Suprapubic skin (tissue), 4 donors: ENCODE data around the gene NEMP1. TPM values are rescaled to one million over a fixed set of nuclear protein-coding genes. Genes with fewer than 3 reads are reported as not detected.

Experiments used
- DNase-seq, 2 donors: peaks; one replicate each; pipeline ENCODE4 v3.0.0-alpha.2; 2019; ENCODE audit warnings: low spot score in 2 of 2
- H3K27ac ChIP-seq: fragments of 200-600 bp; sonication (generic); one replicate; pipeline ENCODE4 v1.5.1; 2019
- H3K27me3 ChIP-seq: fragments of 200-600 bp; sonication (generic); one replicate; pipeline ENCODE4 v1.5.1; 2019
- H3K36me3 ChIP-seq: fragments of 200-600 bp; sonication (generic); one replicate; pipeline ENCODE4 v1.5.1; 2019
- H3K4me1 ChIP-seq: fragments of 200-600 bp; sonication (generic); one replicate; pipeline ENCODE4 v1.5.1; 2019
- H3K4me3 ChIP-seq: fragments of 200-600 bp; sonication (generic); one replicate; pipeline ENCODE4 v1.5.1; 2019; ENCODE audit warnings: mild to moderate bottlenecking
- H3K9me3 ChIP-seq: fragments of 200-600 bp; sonication (generic); one replicate; pipeline ENCODE4 v1.5.1; 2019
- EP300 ChIP-seq: sonication (generic); formaldehyde crosslinking; IDR thresholded peaks from one replicate; pipeline ENCODE4 v1.6.1; 2017; ENCODE audit warnings: antibody characterized with exemption
- POLR2A ChIP-seq, 2 donors: fragments of 450-650 bp; IDR thresholded peaks; one replicate each; pipeline ENCODE4 v1.6.1; 2017; ENCODE audit warnings: antibody characterized with exemption in 2 of 2, mild to moderate bottlenecking in 2 of 2, moderate library complexity in 2 of 2
- POLR2AphosphoS5 ChIP-seq, 3 donors: sonication (generic); formaldehyde crosslinking; IDR thresholded peaks; one replicate each; pipeline ENCODE4 v1.6.1; 2017; ENCODE audit warnings: antibody characterized with exemption in 3 of 3
- WGBS: methylation state at CpG from one replicate; pipeline ENCODE4 v1.1.5; 2018; 5-methylcytosine and 5-hydroxymethylcytosine counted together
- total RNA-seq, 4 donors: library from RNA; depleted of rRNA; stranded (reverse); fragments of >200 nt; gene quantifications; one replicate each; pipeline ENCODE4 v1.1.0, GENCODE V29; 2016
- TF ChIP-seq, protein P1 (sequence below), 2 donors: fragments of 200-600 bp in 1 of 2; fragments of 450-650 bp in 1 of 2; sonication (generic) in 1 of 2; IDR thresholded peaks; one replicate each; pipeline ENCODE4 v1.5.1; 2016 to 2019; ENCODE audit warnings: antibody characterized with exemption in 2 of 2, mild to moderate bottlenecking in 1 of 2, moderate library complexity in 1 of 2

Gene NEMP1
- total RNA-seq, 4 donors from 2014 or later = 6.5 to 31.2 (median 9.5) TPM

DNA sequence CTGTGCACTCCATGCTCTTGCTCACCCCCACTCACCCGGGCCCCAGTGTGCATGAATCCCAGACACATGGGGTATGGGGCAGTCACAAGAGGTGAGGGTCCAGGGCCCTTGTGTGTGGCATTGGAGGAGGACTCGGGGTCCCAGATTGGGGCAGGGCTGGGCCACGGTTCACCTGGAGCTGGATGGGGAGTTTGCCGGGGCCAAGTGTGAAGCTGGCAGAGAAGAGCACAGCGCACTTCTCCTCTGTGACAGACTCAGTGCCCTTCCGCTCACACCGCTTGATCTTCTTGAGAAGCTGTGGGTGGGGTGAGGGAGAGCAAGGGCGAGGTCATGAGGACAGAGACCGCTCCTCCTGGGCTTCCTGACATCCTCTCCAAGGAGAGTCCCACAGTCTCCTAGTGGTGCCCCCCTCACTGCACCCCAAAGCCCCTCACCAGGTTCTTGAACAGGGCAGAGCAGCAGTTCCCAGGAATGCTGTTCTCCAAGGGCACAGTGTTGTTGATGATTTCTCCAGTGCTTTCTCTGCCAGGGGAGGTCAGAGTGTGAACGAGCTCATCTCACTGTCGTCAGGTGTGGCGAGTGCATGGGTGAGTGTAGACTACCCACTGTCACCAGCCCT, 25.8 kb upstream of the NEMP1 start:
- TF ChIP-seq, protein P1, sequence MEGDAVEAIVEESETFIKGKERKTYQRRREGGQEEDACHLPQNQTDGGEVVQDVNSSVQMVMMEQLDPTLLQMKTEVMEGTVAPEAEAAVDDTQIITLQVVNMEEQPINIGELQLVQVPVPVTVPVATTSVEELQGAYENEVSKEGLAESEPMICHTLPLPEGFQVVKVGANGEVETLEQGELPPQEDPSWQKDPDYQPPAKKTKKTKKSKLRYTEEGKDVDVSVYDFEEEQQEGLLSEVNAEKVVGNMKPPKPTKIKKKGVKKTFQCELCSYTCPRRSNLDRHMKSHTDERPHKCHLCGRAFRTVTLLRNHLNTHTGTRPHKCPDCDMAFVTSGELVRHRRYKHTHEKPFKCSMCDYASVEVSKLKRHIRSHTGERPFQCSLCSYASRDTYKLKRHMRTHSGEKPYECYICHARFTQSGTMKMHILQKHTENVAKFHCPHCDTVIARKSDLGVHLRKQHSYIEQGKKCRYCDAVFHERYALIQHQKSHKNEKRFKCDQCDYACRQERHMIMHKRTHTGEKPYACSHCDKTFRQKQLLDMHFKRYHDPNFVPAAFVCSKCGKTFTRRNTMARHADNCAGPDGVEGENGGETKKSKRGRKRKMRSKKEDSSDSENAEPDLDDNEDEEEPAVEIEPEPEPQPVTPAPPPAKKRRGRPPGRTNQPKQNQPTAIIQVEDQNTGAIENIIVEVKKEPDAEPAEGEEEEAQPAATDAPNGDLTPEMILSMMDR (IDR thresholded peaks at IDR 0.05) = no peak
- TF ChIP-seq POLR2AphosphoS5 (IDR thresholded peaks at IDR 0.05) (no peak), POLR2A (IDR thresholded peaks at IDR 0.05) (no peak), EP300 (no peak)
- peaks cover 41% of the 10 kb centered on the region for H3K4me1 ChIP-seq
- peak in 1 of 2 donors; percentile 60 for DNase-seq
- H3K36me3 ChIP-seq = peaks cover 60% of the 10 kb centered on the region
- H3K4me3 ChIP-seq = no peak overlapping the region
- H3K9me3 ChIP-seq = no peaks in the 10 kb centered on the region
- 97% methylated on average over 10 of the region's 12 CpGs for WGBS
- H3K27ac ChIP-seq = no peak overlapping the region
- H3K27me3 ChIP-seq = no peaks in the 10 kb centered on the region

GRCh38 chr12:57103856-57104255, 25.3 kb upstream of the NEMP1 start:
- H3K27me3 ChIP-seq = no peaks in the 10 kb centered on the region
- no peaks in the 10 kb centered on the region for H3K9me3 ChIP-seq
- peaks cover 41% of the 10 kb centered on the region for H3K4me1 ChIP-seq
- 91% methylated on average over 7 of the region's 7 CpGs for WGBS
- no peak for DNase-seq
- no peak overlapping the region for H3K27ac ChIP-seq
- no peak overlapping the region for H3K4me3 ChIP-seq
- peaks cover 66% of the 10 kb centered on the region for H3K36me3 ChIP-seq
- TF ChIP-seq EP300 = no peak
- TF ChIP-seq, protein P1 (IDR thresholded peaks at IDR 0.05) = no peak
- TF ChIP-seq POLR2A (IDR thresholded peaks at IDR 0.05) = no peak
- TF ChIP-seq POLR2AphosphoS5 (IDR thresholded peaks at IDR 0.05) = no peak

GRCh38 chr12:57101892-57102695, 23.5 kb upstream of the NEMP1 start:
- Histone ChIP-seq H3K9me3 (no peaks in the 10 kb centered on the region), H3K27ac (peak overlapping the region; percentile 6), H3K36me3 (peaks cover 76% of the 10 kb centered on the region), H3K4me3 (no peak overlapping the region), H3K27me3 (no peaks in the 10 kb centered on the region), H3K4me1 (peaks cover 38% of the 10 kb centered on the region)
- WGBS = 85% methylated on average over 14 of the region's 15 CpGs
- DNase-seq = peak in 1 of 2 donors; percentile 55
- no peak for TF ChIP-seq EP300
- TF ChIP-seq POLR2A (IDR thresholded peaks at IDR 0.05) = no peak
- TF ChIP-seq, protein P1 (IDR thresholded peaks at IDR 0.05) = no peak
- no peak for TF ChIP-seq POLR2AphosphoS5 (IDR thresholded peaks at IDR 0.05)

GRCh38 chr12:57099766-57100165, 21.2 kb upstream of the NEMP1 start:
- Histone ChIP-seq H3K27ac (no peak overlapping the region), H3K9me3 (no peaks in the 10 kb centered on the region), H3K4me3 (no peak overlapping the region), H3K27me3 (no peaks in the 10 kb centered on the region), H3K36me3 (peaks cover 76% of the 10 kb centered on the region), H3K4me1 (peaks cover 52% of the 10 kb centered on the region)
- TF ChIP-seq EP300 (no peak), POLR2AphosphoS5 (IDR thresholded peaks at IDR 0.05) (no peak)
- TF ChIP-seq, protein P1 (IDR thresholded peaks at IDR 0.05) = no peak
- peak in 1 of 2 donors; percentile 54 for DNase-seq
- WGBS = 81% methylated on average over 12 of the region's 12 CpGs

- Histone ChIP-seq H3K36me3 (peaks cover 76% of the 10 kb centered on the region), H3K9me3 (no peaks in the 10 kb centered on the region), H3K27ac (peak overlapping the region; percentile 55), H3K4me1 (peaks cover 58% of the 10 kb centered on the region), H3K4me3 (no peak overlapping the region), H3K27me3 (no peaks in the 10 kb centered on the region)
- TF ChIP-seq POLR2A (IDR thresholded peaks at IDR 0.05) (no peak), EP300 (no peak), POLR2AphosphoS5 (IDR thresholded peaks at IDR 0.05) (no peak)
- peak in 1 of 2 donors; percentile 49 for DNase-seq
- 76% methylated on average over 11 of the region's 11 CpGs for WGBS
These were observed 20.6 kb upstream of the NEMP1 start for GRCh38 chr12:57099047-57099714.
